HG02852 (cell line): Measurements from ENCODE around the gene EIF4G2.

Source experiments
- ATAC-seq: cut with Tn5 transposase; IDR thresholded peaks from one replicate; pipeline ENCODE4 v1.9.1; 2021; ENCODE audit warnings: mild to moderate bottlenecking, moderate library complexity; ENCODE audit not compliant: unreplicated experiment

Gene EIF4G2

GRCh38 chr11:10809373-10810160, 841 bp upstream of the EIF4G2 start:
- peak; percentile 20 for ATAC-seq

- no peak for ATAC-seq
Observed at GRCh38 chr11:10808235-10808552, 532 bp downstream of the EIF4G2 start.

- ATAC-seq, result peak; percentile 4
Observed at GRCh38 chr11:10807493-10808234, 1.1 kb downstream of the EIF4G2 start.

GRCh38 chr11:10806206-10806605, 2.5 kb downstream of the EIF4G2 start:
- ATAC-seq, result no peak

GRCh38 chr11:10805741-10806140, 3.0 kb downstream of the EIF4G2 start:
- ATAC-seq, result no peak

- no peak for ATAC-seq
Observed at GRCh38 chr11:10803676-10804075, 5.0 kb downstream of the EIF4G2 start.

- ATAC-seq, result no peak
Observed at GRCh38 chr11:10800292-10800691, 8.4 kb downstream of the EIF4G2 start.

GRCh38 chr11:10798330-10798928, 10.3 kb downstream of the EIF4G2 start:
- ATAC-seq, result no peak

- no peak for ATAC-seq
Observed at GRCh38 chr11:10797531-10797930, 11.2 kb downstream of the EIF4G2 start.

GRCh38 chr11:10797001-10797400, 11.7 kb downstream of the EIF4G2 start:
- no peak for ATAC-seq

- no peak for ATAC-seq
Observed at GRCh38 chr11:10796191-10796590, 12.5 kb downstream of the EIF4G2 start.

GRCh38 chr11:10793470-10794255, 15.1 kb downstream of the EIF4G2 start:
- no peak for ATAC-seq

- ATAC-seq, result peak; percentile 88
Observed at GRCh38 chr11:10792385-10793068, 16.2 kb downstream of the EIF4G2 start.

- ATAC-seq, result no peak
Observed at GRCh38 chr11:10786451-10786850, 22.3 kb downstream of the EIF4G2 start.

- ATAC-seq, result no peak
Observed at GRCh38 chr11:10785146-10785474, 23.6 kb downstream of the EIF4G2 start.

- no peak for ATAC-seq
Observed at GRCh38 chr11:10784232-10785145, 24.2 kb downstream of the EIF4G2 start.

GRCh38 chr11:10780040-10780439, 28.7 kb downstream of the EIF4G2 start:
- no peak for ATAC-seq

- ATAC-seq, result no peak
Observed at GRCh38 chr11:10779086-10779485, 29.6 kb downstream of the EIF4G2 start.

- no peak for ATAC-seq
Observed at GRCh38 chr11:10778217-10778970, 30.3 kb downstream of the EIF4G2 start.
